Activated B cell treated with CpG ODN at 0.5 μM for 24 hours (primary cell): Measurements from ENCODE around the gene MYL7. TPM values are rescaled to one million over a fixed set of nuclear protein-coding genes. Genes with fewer than 3 reads are reported as not detected.

Experiments used
- ATAC-seq: fragments of 200-7000 bp; cut with Tn5 transposase; one replicate; pipeline ENCODE4 v1.10.0; 2021; ENCODE audit warnings: low read depth, mild to moderate bottlenecking, moderate library complexity
- CTCF ChIA-PET: fragments of 350-600 bp; sonication (Branson Sonifier 250); formaldehyde crosslinking; loops from one replicate; lab custom pipeline; 2021; ENCODE audit warnings: antibody characterized with exemption; lab: Charles Lee
- POLR2A ChIA-PET: fragments of 350-600 bp; sonication (Branson Sonifier 250); formaldehyde crosslinking; loops from one replicate; lab custom pipeline; 2021; ENCODE audit warnings: antibody characterized with exemption; lab: Charles Lee
- DNase-seq: peaks from one replicate; pipeline ENCODE4 v3.0.0; 2022
- H3K27ac Mint-ChIP-seq: one replicate; pipeline ENCODE4 v1.8.0; 2020; ENCODE audit warnings: mixed read lengths
- H3K27me3 Mint-ChIP-seq: one replicate; pipeline ENCODE4 v1.8.0; 2021; ENCODE audit warnings: mixed read lengths
- H3K36me3 Mint-ChIP-seq: one replicate; pipeline ENCODE4 v1.8.0; 2021; ENCODE audit warnings: low read depth, mixed read lengths
- H3K4me1 Mint-ChIP-seq: one replicate; pipeline ENCODE4 v1.8.0; 2021; ENCODE audit warnings: mixed read lengths
- H3K4me3 Mint-ChIP-seq: one replicate; pipeline ENCODE4 v1.8.0; 2020; ENCODE audit warnings: mild to moderate bottlenecking, mixed read lengths
- H3K9me3 Mint-ChIP-seq: one replicate; pipeline ENCODE4 v1.8.0; 2020; ENCODE audit warnings: mixed read lengths
- intact Hi-C: fragments of 100-400 bp; cut with micrococcal nuclease; formaldehyde crosslinking; loops from one replicate; pipeline ENCODE4 v1.15.1; 2024
- total RNA-seq: library from RNA; stranded (reverse); gene quantifications from 2 replicates; pipeline ENCODE4 v1.2.3, GENCODE V29; 2022
- TF ChIP-seq, protein P1 (sequence below): fragments of 200-600 bp; IDR thresholded peaks from one replicate; pipeline ENCODE4 v1.8.0; 2022; ENCODE audit warnings: antibody characterized with exemption, mild to moderate bottlenecking

Gene MYL7
- total RNA-seq, 1 donor from 2014 or later = not detected

GRCh38 chr7:44094883-44095592 is 46.1 kb downstream of the MYL7 start:
- no peaks in the 10 kb centered on the region for H3K27me3 Mint-ChIP-seq
- H3K27ac Mint-ChIP-seq = peak overlapping the region; percentile 46
- ChIA-PET CTCF (no interaction called here), POLR2A (no interaction called here)
- H3K9me3 Mint-ChIP-seq = no peaks in the 10 kb centered on the region
- H3K4me1 Mint-ChIP-seq = peaks cover 60% of the 10 kb centered on the region
- H3K36me3 Mint-ChIP-seq = no peaks in the 10 kb centered on the region
- H3K4me3 Mint-ChIP-seq = no peak overlapping the region
- TF ChIP-seq, protein P1, sequence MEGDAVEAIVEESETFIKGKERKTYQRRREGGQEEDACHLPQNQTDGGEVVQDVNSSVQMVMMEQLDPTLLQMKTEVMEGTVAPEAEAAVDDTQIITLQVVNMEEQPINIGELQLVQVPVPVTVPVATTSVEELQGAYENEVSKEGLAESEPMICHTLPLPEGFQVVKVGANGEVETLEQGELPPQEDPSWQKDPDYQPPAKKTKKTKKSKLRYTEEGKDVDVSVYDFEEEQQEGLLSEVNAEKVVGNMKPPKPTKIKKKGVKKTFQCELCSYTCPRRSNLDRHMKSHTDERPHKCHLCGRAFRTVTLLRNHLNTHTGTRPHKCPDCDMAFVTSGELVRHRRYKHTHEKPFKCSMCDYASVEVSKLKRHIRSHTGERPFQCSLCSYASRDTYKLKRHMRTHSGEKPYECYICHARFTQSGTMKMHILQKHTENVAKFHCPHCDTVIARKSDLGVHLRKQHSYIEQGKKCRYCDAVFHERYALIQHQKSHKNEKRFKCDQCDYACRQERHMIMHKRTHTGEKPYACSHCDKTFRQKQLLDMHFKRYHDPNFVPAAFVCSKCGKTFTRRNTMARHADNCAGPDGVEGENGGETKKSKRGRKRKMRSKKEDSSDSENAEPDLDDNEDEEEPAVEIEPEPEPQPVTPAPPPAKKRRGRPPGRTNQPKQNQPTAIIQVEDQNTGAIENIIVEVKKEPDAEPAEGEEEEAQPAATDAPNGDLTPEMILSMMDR = no peak
- intact Hi-C loops = no loop called here
- DNase-seq = no peak
- ATAC-seq = no peak

- Mint-ChIP-seq H3K27ac (no peak overlapping the region), H3K9me3 (no peaks in the 10 kb centered on the region), H3K36me3 (no peaks in the 10 kb centered on the region), H3K27me3 (no peaks in the 10 kb centered on the region), H3K4me3 (no peak overlapping the region), H3K4me1 (peaks cover 53% of the 10 kb centered on the region)
- CTCF ChIA-PET = no interaction called here
- DNase-seq (no peak), ATAC-seq (no peak)
- intact Hi-C loops = no loop called here
- POLR2A ChIA-PET = no interaction called here
- TF ChIP-seq, protein P1 = no peak
These were observed 46.8 kb downstream of the MYL7 start for GRCh38 chr7:44094365-44094764.

DNA sequence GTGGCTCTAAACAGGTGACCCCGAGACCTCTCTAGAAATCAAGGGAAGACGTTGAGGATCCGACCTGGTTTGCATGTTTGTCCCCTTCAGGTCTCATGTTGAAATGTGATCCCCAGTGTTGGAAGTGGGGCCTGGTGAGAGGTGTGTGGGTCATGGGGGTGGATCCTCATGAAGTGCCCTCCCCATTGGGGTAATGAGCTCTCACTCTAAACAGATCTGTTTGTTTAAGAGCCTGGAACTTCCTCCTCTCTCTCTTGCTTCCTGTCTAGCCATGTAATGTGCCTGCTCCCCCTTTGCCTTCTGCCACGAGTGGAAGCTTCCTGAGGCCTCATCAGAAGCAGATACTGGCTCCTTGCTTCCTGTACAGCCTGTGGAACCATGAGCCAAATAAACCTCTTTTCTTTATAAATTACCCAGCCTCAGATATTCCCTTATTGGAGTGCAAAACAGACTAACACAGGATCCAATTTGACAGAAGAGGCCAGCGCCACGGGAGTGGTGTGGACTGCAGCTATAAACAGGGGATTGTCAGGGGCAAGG is 48.0 kb downstream of the MYL7 start:
- peaks cover 47% of the 10 kb centered on the region for H3K4me1 Mint-ChIP-seq
- H3K4me3 Mint-ChIP-seq = no peak overlapping the region
- TF ChIP-seq, protein P1 = no peak
- DNase-seq = no peak
- ChIA-PET CTCF (no interaction called here), POLR2A (no interaction called here)
- no peak for ATAC-seq
- H3K9me3 Mint-ChIP-seq = no peaks in the 10 kb centered on the region
- H3K27me3 Mint-ChIP-seq = no peaks in the 10 kb centered on the region
- intact Hi-C loops = no loop called here
- peak overlapping the region; percentile 46 for H3K27ac Mint-ChIP-seq
- H3K36me3 Mint-ChIP-seq = no peaks in the 10 kb centered on the region

Other genes starting within 250 kb of the MYL7 start
- 21.6 and 23.3 TPM in 2 replicates for gene URGCP, start 234.7 kb downstream of the MYL7 start, total RNA-seq
- 18.9 and 19.6 TPM in 2 replicates for gene UBE2D4, start 214.9 kb downstream of the MYL7 start, total RNA-seq
- not detected in 2 replicates for gene SPDYE1, start 143.4 kb downstream of the MYL7 start, total RNA-seq
- gene DBNL, start 96.6 kb downstream of the MYL7 start, total RNA-seq = 198 and 210 TPM in 2 replicates
- gene PGAM2, start 75.8 kb downstream of the MYL7 start, total RNA-seq = 1.1 and 1.2 TPM in 2 replicates
- 53.0 and 69.7 TPM in 2 replicates for gene POLM, start 58.8 kb downstream of the MYL7 start, total RNA-seq
- gene AEBP1, start 37.0 kb downstream of the MYL7 start, total RNA-seq = 17.4 and 21.7 TPM in 2 replicates
- gene POLD2, start 17.8 kb downstream of the MYL7 start, total RNA-seq = 146 and 147 TPM in 2 replicates
- gene GCK, start 48.1 kb upstream of the MYL7 start, total RNA-seq = 0.13 and 0.44 TPM in 2 replicates
- gene YKT6, start 59.6 kb upstream of the MYL7 start, total RNA-seq = 78.2 and 78.7 TPM in 2 replicates
- 0.17 and 0.58 TPM in 2 replicates for gene CAMK2B, start 184.3 kb upstream of the MYL7 start, total RNA-seq